Measurements from ENCODE around the gene SKAP1. TPM values are rescaled to one million over a fixed set of nuclear protein-coding genes. Genes with fewer than 3 reads are reported as not detected.
A peak's percentile ranks its signal among the peaks of the same experiment; 100 is the strongest.
"Not testable (repeated sequence)": the region's sequence is repeated elsewhere in the genome, so short reads cannot be mapped to it uniquely, and the experiment has no call there.

SKAP1 gene
- total RNA-seq, 3 donors from 2014 or later, result 2.2 to 3.2 (median 2.4) TPM

- DNase-seq, result peak in 1 of 3 donors; percentile 20
- no peak for TF ChIP-seq CTCF (IDR thresholded peaks at IDR 0.05)
- H3K36me3 ChIP-seq (ENCODE audit: low read depth), result no peaks in the 10 kb centered on the region
- H3K9me3 ChIP-seq, result no peaks in the 10 kb centered on the region
- intact Hi-C loops (cut with DNase I, micrococcal nuclease), result no loop called here
- peaks cover 15% of the 10 kb centered on the region for H3K4me1 ChIP-seq (ENCODE audit: low read depth)
- peak; percentile 83 for ATAC-seq
- H3K4me3 ChIP-seq, result no peak overlapping the region
These were observed 26.6 kb upstream of the SKAP1 start for GRCh38 chr17:48456589-48456988.

- Histone ChIP-seq H3K4me1 (ENCODE audit: low read depth) (peaks cover 15% of the 10 kb centered on the region), H3K36me3 (ENCODE audit: low read depth) (no peaks in the 10 kb centered on the region), H3K9me3 (no peaks in the 10 kb centered on the region), H3K4me3 (no peak overlapping the region)
- no peak for TF ChIP-seq CTCF (IDR thresholded peaks at IDR 0.05)
- intact Hi-C loops (cut with DNase I, micrococcal nuclease), result no loop called here
- DNase-seq (no peak), ATAC-seq (no peak)
These were observed 25.8 kb upstream of the SKAP1 start for GRCh38 chr17:48455791-48456190.

GRCh38 chr17:48453447-48453846 is 23.4 kb upstream of the SKAP1 start:
- no peaks in the 10 kb centered on the region for H3K9me3 ChIP-seq
- TF ChIP-seq CTCF (IDR thresholded peaks at IDR 0.05), result no peak

GRCh38 chr17:48451489-48451888 is 21.5 kb upstream of the SKAP1 start:
- H3K4me1 ChIP-seq (ENCODE audit: low read depth), result peaks cover 3% of the 10 kb centered on the region
- intact Hi-C loops (cut with DNase I, micrococcal nuclease), result no loop called here
- H3K4me3 ChIP-seq, result no peak overlapping the region
- ATAC-seq (no peak), DNase-seq (no peak)
- no peaks in the 10 kb centered on the region for H3K36me3 ChIP-seq (ENCODE audit: low read depth)
- TF ChIP-seq CTCF (IDR thresholded peaks at IDR 0.05), result no peak
- H3K9me3 ChIP-seq, result no peaks in the 10 kb centered on the region

More at GRCh38 chr17:48453447-48453846, 23.4 kb upstream of the SKAP1 start:
- DNase-seq, result no peak
- Histone ChIP-seq H3K4me1 (ENCODE audit: low read depth) (peaks cover 15% of the 10 kb centered on the region), H3K36me3 (ENCODE audit: low read depth) (no peaks in the 10 kb centered on the region), H3K4me3 (no peak overlapping the region)
- intact Hi-C loops (cut with DNase I, micrococcal nuclease), result no loop called here
- ATAC-seq, result peak; percentile 30

GRCh38 chr17:48449335-48449734 is 19.3 kb upstream of the SKAP1 start:
- H3K4me1 ChIP-seq (ENCODE audit: low read depth); DNase-seq; H3K4me3 ChIP-seq; ATAC-seq; H3K36me3 ChIP-seq (ENCODE audit: low read depth); intact Hi-C loops (cut with DNase I, micrococcal nuclease); H3K9me3 ChIP-seq: not testable (repeated sequence)

- H3K4me1 ChIP-seq (ENCODE audit: low read depth), result no peaks in the 10 kb centered on the region
- no peak overlapping the region for H3K4me3 ChIP-seq
- intact Hi-C loops (cut with DNase I, micrococcal nuclease), result no loop called here
- H3K9me3 ChIP-seq, result no peaks in the 10 kb centered on the region
- ATAC-seq (no peak), DNase-seq (no peak)
- H3K36me3 ChIP-seq (ENCODE audit: low read depth), result no peaks in the 10 kb centered on the region
- TF ChIP-seq CTCF (IDR thresholded peaks at IDR 0.05), result no peak
These were observed 15.2 kb upstream of the SKAP1 start for GRCh38 chr17:48445248-48445620.

Data from mucosa of descending colon (tissue), 3 donors.